Stomach (tissue), 9 donors: ENCODE results near the gene TLR7. TPM values are rescaled to one million over a fixed set of nuclear protein-coding genes. Genes with fewer than 3 reads are reported as not detected.

Source experiments
- DNase-seq, 2 donors: peaks; one replicate each; pipeline versions ENCODE4 v3.0.0 to v3.0.0-alpha.2; 2013 to 2019
- H3K27ac ChIP-seq, 5 donors: fragments of 200-600 bp in 4 of 5; sonication (generic) in 4 of 5; one replicate each; pipeline ENCODE4 v1.5.1; 2013 to 2019; ENCODE audit warnings: mild to moderate bottlenecking in 1 of 5, moderate library complexity in 1 of 5
- H3K27me3 ChIP-seq, 3 donors: fragments of 200-600 bp; sonication (generic); one replicate each; pipeline ENCODE4 v1.5.1; 2017 to 2019; ENCODE audit warnings: mixed run types in 1 of 3
- H3K36me3 ChIP-seq, 4 donors: fragments of 200-600 bp; sonication (generic); 1 replicate in 3 of 4; 2 replicates in 1 of 4; pipeline ENCODE4 v1.5.1; 2016 to 2019
- H3K4me1 ChIP-seq, 4 donors: fragments of 200-600 bp; sonication (generic); one replicate each; pipeline ENCODE4 v1.5.1; 2016 to 2019
- H3K4me3 ChIP-seq, 4 donors: fragments of 200-600 bp; sonication (generic) in 3 of 4; one replicate each; pipeline ENCODE4 v1.5.1; 2016 to 2019; ENCODE audit warnings: mild to moderate bottlenecking in 1 of 4
- H3K9me3 ChIP-seq, 4 donors: fragments of 200-600 bp; sonication (generic); one replicate each; pipeline ENCODE4 v1.5.1; 2016 to 2019
- CTCF ChIP-seq, 7 experiments: fragments of 450-650 bp in 4 of 7; fragments of 200-600 bp in 3 of 7; sonication (generic) in 3 of 7; IDR thresholded peaks; one replicate each; pipeline ENCODE4 v1.5.1; 2016 to 2019; ENCODE audit warnings: antibody characterized with exemption in 7 of 7, control low read depth in 2 of 7, mild to moderate bottlenecking in 1 of 7
- EP300 ChIP-seq: sonication (generic); formaldehyde crosslinking; IDR thresholded peaks from one replicate; pipeline ENCODE4 v1.6.1; 2017; ENCODE audit warnings: antibody characterized with exemption
- POLR2A ChIP-seq, 4 donors: fragments of 450-650 bp; IDR thresholded peaks; one replicate each; pipeline ENCODE4 v1.6.1; 2016; ENCODE audit warnings: antibody characterized with exemption in 4 of 4, control low read depth in 2 of 4, mild to moderate bottlenecking in 1 of 4, moderate library complexity in 1 of 4
- POLR2AphosphoS5 ChIP-seq, 3 donors: sonication (generic); formaldehyde crosslinking; IDR thresholded peaks; one replicate each; pipeline ENCODE4 v1.6.1; 2016; ENCODE audit warnings: antibody characterized with exemption in 3 of 3
- WGBS, 5 donors: extraction: QIAGEN DNeasy Blood & Tissue Kit in 3 of 5; methylation state at CpG; one replicate each; pipeline versions ENCODE4 v1.1.5 to v1.1.7; 2013 to 2018; 5-methylcytosine and 5-hydroxymethylcytosine counted together
- intact Hi-C: fragments of 100-400 bp; cut with DNase I; formaldehyde crosslinking; loops from one replicate; pipeline ENCODE4 v1.15.1; 2023; ENCODE audit warnings: low total_unique reads
- polyA plus RNA-seq, 3 donors: library from polyadenylated mRNA; stranded (reverse); fragments of 200-250 nt; gene quantifications; one replicate each; pipeline ENCODE4 v1.2.3, GENCODE V29; 2013
- total RNA-seq, 5 donors: library from RNA; depleted of rRNA; stranded (reverse); fragments of >200 nt; gene quantifications; one replicate each; pipeline versions ENCODE4 v1.1.0 to v1.2.3, GENCODE V29; 2014 to 2016
- donor health status: healthy with polysubstance abuse.
- donor health status: Bipolar disorder and iron deficiency.
- donor health status: healthy.

TLR7 gene
- total and polyA plus RNA-seq, 8 donors = 0.08 to 1.2 (median 0.43) TPM; not detected in 2

GRCh38 chrX:12872741-12873140, 5.9 kb downstream of the TLR7 start:
- Histone ChIP-seq H3K4me3 (no peak overlapping the region), H3K36me3 (no peaks in the 10 kb centered on the region), H3K27me3 (no peaks in the 10 kb centered on the region), H3K27ac (no peak overlapping the region), H3K9me3 (no peaks in the 10 kb centered on the region), H3K4me1 (peaks cover 0 to 6% (median 0%) of the 10 kb centered on the region in 4 donors)
- no peak for DNase-seq
- intact Hi-C loops = no loop called here
- WGBS, 5 donors = 84 to 94% (median 87%) methylated on average over 4 of the region's 4 CpGs
- no peak for TF ChIP-seq EP300
- TF ChIP-seq POLR2AphosphoS5 (IDR thresholded peaks at IDR 0.05) = no peak
- TF ChIP-seq CTCF (IDR thresholded peaks at IDR 0.05) = no peak
- TF ChIP-seq POLR2A (IDR thresholded peaks at IDR 0.05) = no peak

GRCh38 chrX:12874581-12874980, 7.7 kb downstream of the TLR7 start:
- no peaks in the 10 kb centered on the region for H3K27me3 ChIP-seq
- H3K4me3 ChIP-seq = no peak overlapping the region
- 26 to 46% (median 38%) methylated on average over 4 of the region's 4 CpGs for WGBS, 5 donors
- H3K27ac ChIP-seq = no peak overlapping the region
- DNase-seq = no peak
- H3K9me3 ChIP-seq = no peaks in the 10 kb centered on the region
- intact Hi-C loops = no loop called here
- TF ChIP-seq EP300 (no peak), CTCF (IDR thresholded peaks at IDR 0.05) (no peak), POLR2A (IDR thresholded peaks at IDR 0.05) (no peak), POLR2AphosphoS5 (IDR thresholded peaks at IDR 0.05) (no peak)
- no peaks in the 10 kb centered on the region for H3K36me3 ChIP-seq
- H3K4me1 ChIP-seq = peaks cover 0 to 7% (median 0%) of the 10 kb centered on the region in 4 donors

- intact Hi-C loops = no loop called here
- Histone ChIP-seq H3K4me3 (no peak overlapping the region), H3K36me3 (no peaks in the 10 kb centered on the region), H3K4me1 (peaks cover 0 to 7% (median 0%) of the 10 kb centered on the region in 4 donors), H3K27me3 (no peaks in the 10 kb centered on the region), H3K9me3 (no peaks in the 10 kb centered on the region), H3K27ac (no peak overlapping the region)
- TF ChIP-seq CTCF (IDR thresholded peaks at IDR 0.05) = no peak
- TF ChIP-seq POLR2A (IDR thresholded peaks at IDR 0.05) = no peak
- TF ChIP-seq POLR2AphosphoS5 (IDR thresholded peaks at IDR 0.05) = no peak
- TF ChIP-seq EP300 = no peak
- no peak for DNase-seq
- 25 to 55% (median 39%) methylated on average over 8 of the region's 8 CpGs for WGBS, 5 donors
Observed at GRCh38 chrX:12877386-12877785, 10.5 kb downstream of the TLR7 start.

GRCh38 chrX:12878536-12878935, 11.7 kb downstream of the TLR7 start:
- TF ChIP-seq CTCF (IDR thresholded peaks at IDR 0.05) = no peak
- TF ChIP-seq POLR2A (IDR thresholded peaks at IDR 0.05) = no peak
- no peak for TF ChIP-seq POLR2AphosphoS5 (IDR thresholded peaks at IDR 0.05)
- no peak for TF ChIP-seq EP300
- DNase-seq = no peak
- H3K4me3 ChIP-seq = no peak overlapping the region
- peaks cover 0 to 7% (median 0%) of the 10 kb centered on the region in 4 donors for H3K4me1 ChIP-seq
- WGBS, 5 donors = 72 to 96% (median 89%) methylated on average over 1 of the region's 1 CpG
- H3K27ac ChIP-seq = no peak overlapping the region
- no peaks in the 10 kb centered on the region for H3K9me3 ChIP-seq
- no peaks in the 10 kb centered on the region for H3K27me3 ChIP-seq
- H3K36me3 ChIP-seq = no peaks in the 10 kb centered on the region
- intact Hi-C loops = no loop called here
